Adrenal gland (tissue), 12 donors: Measurements from ENCODE around the gene SHC4. TPM values are rescaled to one million over a fixed set of nuclear protein-coding genes. Genes with fewer than 3 reads are reported as not detected.
"Not testable (repeated sequence)": the region's sequence is repeated elsewhere in the genome, so short reads cannot be mapped to it uniquely, and the experiment has no call there.

Experiments used
- DNase-seq, 7 donors: peaks; one replicate each; pipeline ENCODE4 v3.0.0-alpha.2; 2019 to 2020
- H3K27ac ChIP-seq, 5 donors: fragments of 200-600 bp; sonication (generic) in 4 of 5; 1 replicate in 3 of 5; 2 replicates in 2 of 5; pipeline versions ENCODE4 v1.5.1 to v1.8.0; 2016 to 2020; ENCODE audit warnings: mild to moderate bottlenecking in 1 of 5
- H3K27me3 ChIP-seq: fragments of 200-600 bp; 2 replicates; pipeline ENCODE4 v1.8.0; 2021
- H3K36me3 ChIP-seq, 2 donors: fragments of 200-600 bp; replicated peaks in 1 of 2; 1 replicate in 1 of 2; 2 replicates in 1 of 2; pipeline versions ENCODE4 v1.5.1 to v1.8.0; 2018 to 2022
- H3K4me1 ChIP-seq, 2 donors: fragments of 200-600 bp; replicated peaks in 1 of 2; 1 replicate in 1 of 2; 2 replicates in 1 of 2; pipeline versions ENCODE4 v1.5.1 to v1.8.0; 2018 to 2021
- H3K4me3 ChIP-seq, 4 donors: fragments of 200-600 bp; sonication (generic) in 3 of 4; one replicate each; pipeline ENCODE4 v1.5.1; 2016 to 2018
- H3K9me3 ChIP-seq, 3 donors: fragments of 200-600 bp; sonication (generic) in 1 of 3; replicated peaks in 1 of 3; 1 replicate in 2 of 3; 2 replicates in 1 of 3; pipeline versions ENCODE4 v1.5.1 to v1.8.0; 2016 to 2021
- POLR2A ChIP-seq, 2 donors: fragments of 450-650 bp; IDR thresholded peaks; one replicate each; pipeline ENCODE4 v1.6.1; 2017; ENCODE audit warnings: antibody characterized with exemption in 2 of 2, mild to moderate bottlenecking in 2 of 2, moderate library complexity in 1 of 2
- WGBS, 4 donors: extraction: QIAGEN DNeasy Blood & Tissue Kit in 2 of 4; methylation state at CpG; one replicate each; pipeline versions ENCODE4 v1.1.5 to v1.1.7; 2013 to 2017; 5-methylcytosine and 5-hydroxymethylcytosine counted together
- intact Hi-C, 2 donors: fragments of 100-400 bp; cut with DNase I; formaldehyde crosslinking; loops; one replicate each; pipeline versions ENCODE4 v1.14.1 to v1.15.0; 2022 to 2023
- polyA plus RNA-seq, 3 donors: library from polyadenylated mRNA; stranded (reverse); fragments of 200-250 nt in 2 of 3; fragments of 350-450 nt in 1 of 3; fragmentation: Illumina TruSeq in 1 of 3; extraction: RNeasy Lipid Tissue Mini Kit (QIAGEN cat#74804) in 1 of 3; gene quantifications; one replicate each; pipeline ENCODE4 v1.2.3, GENCODE V29; 2013 to 2014
- total RNA-seq, 9 donors: library from RNA; depleted of rRNA in 4 of 9; stranded (reverse); fragments of >200 nt in 4 of 9; fragments of 120-200 nt in 1 of 9; fragmentation: NEBNext Ultra II Directional in 1 of 9; extraction: Animal tissue kit (Norgen Biotek cat#: 25700) in 1 of 9; gene quantifications; one replicate each; pipeline versions ENCODE4 v1.1.0 to v1.2.4, GENCODE V29; 2013 to 2023
- TF ChIP-seq, protein P1 (sequence below), 6 experiments: fragments of 450-650 bp in 4 of 6; fragments of 200-600 bp in 2 of 6; sonication (generic) in 1 of 6; IDR thresholded peaks; 1 replicate in 5 of 6; 2 replicates in 1 of 6; pipeline versions ENCODE4 v1.5.1 to v1.8.0; 2016 to 2021; ENCODE audit warnings: antibody characterized with exemption in 6 of 6, mild to moderate bottlenecking in 2 of 6, moderate library complexity in 1 of 6
- donor health status: healthy with polysubstance abuse.
- donor health status: Bipolar disorder and iron deficiency.
- donor health status: DM: yes; HTN: yes; CAD: no.
- donor health status: DM: no; HTN: no; CAD: no.
- donor health status: DM: no; HTN: no; CAD: no.
- donor health status: DM: yes; HTN: yes; CAD: no.

Gene SHC4
- total and polyA plus RNA-seq, 12 donors: 0.40 to 1.8 (median 0.99) TPM

DNA sequence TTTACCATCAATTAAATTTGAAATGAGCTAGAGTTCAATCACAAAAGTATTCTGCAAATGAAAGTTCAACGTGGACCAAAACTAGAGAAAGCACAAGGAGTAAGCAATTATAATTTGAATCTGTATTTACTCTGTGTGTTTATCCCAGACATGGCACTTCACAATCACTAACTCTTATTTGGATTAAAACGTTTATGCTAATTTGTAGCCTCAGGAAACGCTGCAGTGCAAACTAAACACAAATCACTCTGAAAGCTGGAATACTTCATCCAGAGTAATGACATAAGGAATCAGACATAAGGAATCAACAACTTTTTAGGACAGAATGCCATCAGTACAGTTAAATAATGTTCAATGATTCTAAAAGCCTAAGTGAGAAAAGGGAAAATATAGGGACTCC is 171.3 kb downstream of the SHC4 start:
- intact Hi-C loops: no loop called here
- Histone ChIP-seq H3K36me3 (no peaks in the 10 kb centered on the region), H3K9me3 (peaks cover 0 to 8% (median 0%) of the 10 kb centered on the region in 3 donors), H3K4me3 (no peak overlapping the region), H3K4me1 (peaks cover 0 to 13% of the 10 kb centered on the region in 2 donors), H3K27me3 (no peaks in the 10 kb centered on the region), H3K27ac (no peak overlapping the region)
- no peak for DNase-seq
- TF ChIP-seq POLR2A (IDR thresholded peaks at IDR 0.05): no peak
- TF ChIP-seq, protein P1, sequence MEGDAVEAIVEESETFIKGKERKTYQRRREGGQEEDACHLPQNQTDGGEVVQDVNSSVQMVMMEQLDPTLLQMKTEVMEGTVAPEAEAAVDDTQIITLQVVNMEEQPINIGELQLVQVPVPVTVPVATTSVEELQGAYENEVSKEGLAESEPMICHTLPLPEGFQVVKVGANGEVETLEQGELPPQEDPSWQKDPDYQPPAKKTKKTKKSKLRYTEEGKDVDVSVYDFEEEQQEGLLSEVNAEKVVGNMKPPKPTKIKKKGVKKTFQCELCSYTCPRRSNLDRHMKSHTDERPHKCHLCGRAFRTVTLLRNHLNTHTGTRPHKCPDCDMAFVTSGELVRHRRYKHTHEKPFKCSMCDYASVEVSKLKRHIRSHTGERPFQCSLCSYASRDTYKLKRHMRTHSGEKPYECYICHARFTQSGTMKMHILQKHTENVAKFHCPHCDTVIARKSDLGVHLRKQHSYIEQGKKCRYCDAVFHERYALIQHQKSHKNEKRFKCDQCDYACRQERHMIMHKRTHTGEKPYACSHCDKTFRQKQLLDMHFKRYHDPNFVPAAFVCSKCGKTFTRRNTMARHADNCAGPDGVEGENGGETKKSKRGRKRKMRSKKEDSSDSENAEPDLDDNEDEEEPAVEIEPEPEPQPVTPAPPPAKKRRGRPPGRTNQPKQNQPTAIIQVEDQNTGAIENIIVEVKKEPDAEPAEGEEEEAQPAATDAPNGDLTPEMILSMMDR (IDR thresholded peaks at IDR 0.05): no peak
- 54 to 83% (median 60%) methylated on average over 3 of the region's 3 CpGs for WGBS, 4 donors

DNA sequence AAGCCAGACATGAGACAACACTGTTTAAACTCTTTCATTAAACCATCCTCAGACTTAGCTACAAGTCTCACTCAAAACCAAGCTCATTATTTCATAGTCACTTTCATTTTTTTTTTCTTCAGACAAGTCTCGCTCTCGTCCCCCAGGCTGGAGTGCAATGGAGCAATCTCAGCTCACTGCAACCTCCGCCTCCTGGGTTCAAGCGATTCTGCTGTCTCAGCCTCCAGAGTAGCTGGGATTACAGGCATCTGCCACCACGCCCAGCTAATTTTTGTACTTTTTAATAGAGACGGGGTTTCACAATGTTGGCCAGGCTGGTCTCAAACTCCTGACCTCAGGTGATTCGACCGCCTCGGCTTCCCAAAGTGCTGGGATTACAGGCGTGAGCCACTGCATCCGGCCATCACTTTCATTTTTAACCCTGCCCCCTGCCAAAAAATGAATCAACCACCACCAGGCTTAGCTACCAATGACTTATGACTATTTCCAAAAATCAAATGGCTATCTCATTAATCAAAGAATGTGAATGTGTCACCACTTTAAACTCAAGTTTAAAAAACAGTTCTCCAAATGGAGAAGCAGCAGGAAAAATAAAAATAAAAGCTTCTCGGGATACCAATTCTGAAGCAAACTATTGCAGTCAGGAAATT is 173.1 kb downstream of the SHC4 start:
- H3K27me3 ChIP-seq, H3K27ac ChIP-seq, H3K36me3 ChIP-seq, H3K4me3 ChIP-seq, intact Hi-C loops, H3K9me3 ChIP-seq: not testable (repeated sequence)
- WGBS, 4 donors: 81 to 92% (median 86%) methylated on average over 12 of the region's 12 CpGs
- peak in 1 of 7 donors; percentile 7 for DNase-seq
- peaks cover 0 to 11% of the 10 kb centered on the region in 2 donors for H3K4me1 ChIP-seq

DNA sequence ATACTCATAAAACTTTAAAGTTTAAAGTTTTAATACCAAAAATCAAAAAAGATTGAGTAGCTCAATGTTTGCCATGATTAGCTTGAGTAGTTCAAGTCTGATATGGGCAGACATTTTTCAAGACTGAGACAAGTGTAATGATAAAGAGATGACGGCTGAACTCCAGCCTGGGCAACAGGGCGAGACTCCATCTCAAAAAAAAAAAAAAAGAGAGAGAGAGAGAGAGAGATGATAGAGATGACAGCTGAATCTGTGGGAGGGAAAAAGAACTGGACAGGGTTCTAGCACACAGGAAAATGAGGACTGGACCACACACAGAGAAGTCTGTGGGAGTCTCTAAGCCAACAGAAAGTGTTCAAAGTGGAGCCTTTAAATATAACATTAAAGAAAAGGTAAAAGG is 178.0 kb downstream of the SHC4 start:
- H3K4me3 ChIP-seq: no peak overlapping the region
- H3K9me3 ChIP-seq: no peaks in the 10 kb centered on the region
- no peaks in the 10 kb centered on the region for H3K4me1 ChIP-seq
- no peak for DNase-seq
- no peak overlapping the region for H3K27ac ChIP-seq
- 83 to 93% (median 90%) methylated on average over 2 of the region's 2 CpGs for WGBS, 4 donors
- no peaks in the 10 kb centered on the region for H3K36me3 ChIP-seq
- TF ChIP-seq, protein P1 (IDR thresholded peaks at IDR 0.05): no peak
- no peak for TF ChIP-seq POLR2A (IDR thresholded peaks at IDR 0.05)
- no peaks in the 10 kb centered on the region for H3K27me3 ChIP-seq
- intact Hi-C loops: no loop called here

DNA sequence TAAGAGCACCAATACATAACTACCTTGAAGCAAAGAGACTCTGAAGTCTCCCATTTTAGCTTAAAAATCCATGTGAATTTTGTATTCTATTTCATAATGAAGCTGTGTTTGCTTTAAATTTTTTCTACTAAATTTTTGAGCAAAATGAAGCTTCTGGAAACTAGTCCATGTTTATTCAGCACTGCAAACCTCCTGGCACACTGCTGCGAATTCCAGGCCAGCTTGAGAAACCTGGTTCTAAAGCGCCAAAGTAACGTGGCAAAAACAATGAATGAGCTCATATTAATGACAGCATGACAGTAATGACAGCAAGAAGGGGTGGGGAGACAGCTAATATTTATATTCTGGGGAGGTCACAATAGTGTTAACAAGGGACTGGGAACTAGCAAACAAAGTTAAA is 178.5 kb downstream of the SHC4 start:
- Histone ChIP-seq H3K9me3 (no peaks in the 10 kb centered on the region), H3K27ac (no peak overlapping the region), H3K27me3 (no peaks in the 10 kb centered on the region), H3K4me3 (no peak overlapping the region), H3K36me3 (no peaks in the 10 kb centered on the region), H3K4me1 (no peaks in the 10 kb centered on the region)
- TF ChIP-seq POLR2A (IDR thresholded peaks at IDR 0.05): no peak
- TF ChIP-seq, protein P1 (IDR thresholded peaks at IDR 0.05): no peak
- 71 to 93% (median 87%) methylated on average over 3 of the region's 3 CpGs for WGBS, 4 donors
- intact Hi-C loops: no loop called here
- DNase-seq: no peak

DNA sequence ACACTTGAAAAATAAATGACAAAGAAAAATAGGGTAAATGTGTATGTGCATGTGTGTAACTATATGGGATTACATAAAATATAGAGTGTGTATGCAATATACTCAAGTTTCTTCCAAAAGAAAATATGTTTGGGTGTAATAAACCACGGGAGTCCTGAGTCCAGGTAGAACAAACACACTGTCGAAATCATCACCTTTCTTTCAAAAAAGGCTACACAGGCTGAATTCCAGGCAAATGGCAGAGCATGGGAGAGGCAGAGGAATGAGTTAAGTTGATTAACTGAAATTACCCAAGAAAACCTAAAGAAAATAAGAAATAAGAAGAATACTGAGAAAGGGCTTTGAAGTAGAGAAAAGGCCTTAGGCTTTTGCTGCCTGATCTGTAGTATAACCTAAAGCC is 179.0 kb downstream of the SHC4 start:
- Histone ChIP-seq H3K27ac (no peak overlapping the region), H3K27me3 (no peaks in the 10 kb centered on the region), H3K4me1 (no peaks in the 10 kb centered on the region), H3K36me3 (no peaks in the 10 kb centered on the region), H3K4me3 (no peak overlapping the region), H3K9me3 (no peaks in the 10 kb centered on the region)
- DNase-seq: no peak
- intact Hi-C loops: no loop called here
- 93 to 97% (median 94%) methylated on average over 2 of the region's 2 CpGs for WGBS, 4 donors
- TF ChIP-seq, protein P1 (IDR thresholded peaks at IDR 0.05): no peak
- no peak for TF ChIP-seq POLR2A (IDR thresholded peaks at IDR 0.05)
